HEK293 (cell line): Measurements from ENCODE around the gene CRYBB1.

Experiments used
- CTCF ChIP-seq: fragments of 450-650 bp; formaldehyde crosslinking; IDR thresholded peaks from 2 replicates; pipeline ENCODE4 v1.5.1; 2016; ENCODE audit warnings: missing biosample characterization, missing genetic modification characterization
- PRDM10 ChIP-seq: fragments of 450-650 bp; formaldehyde crosslinking; IDR thresholded peaks from 2 replicates; pipeline ENCODE4 v1.5.1; 2016; ENCODE audit warnings: missing biosample characterization, missing genetic modification characterization
- ZBTB11 ChIP-seq: fragments of 450-650 bp; formaldehyde crosslinking; conservative IDR thresholded peaks from 2 replicates; pipeline ENCODE4 v1.5.1; 2016; ENCODE audit warnings: low read depth, missing biosample characterization, missing genetic modification characterization
- ZNF157 ChIP-seq: fragments of 450-650 bp; formaldehyde crosslinking; IDR thresholded peaks from 2 replicates; pipeline ENCODE4 v1.5.1; 2016; ENCODE audit warnings: missing biosample characterization, missing genetic modification characterization
- ZNF174 ChIP-seq: fragments of 450-650 bp; formaldehyde crosslinking; IDR thresholded peaks from 2 replicates; pipeline ENCODE4 v1.5.0; 2017; ENCODE audit warnings: missing biosample characterization, mild to moderate bottlenecking, missing genetic modification characterization
- ZNF274 ChIP-seq, 2 experiments: fragments of 200-500 bp in 1 of 2; fragments of 450-650 bp in 1 of 2; sonication (Bioruptor generic) in 1 of 2; formaldehyde crosslinking in 1 of 2; IDR thresholded peaks; 2 replicates each; pipeline versions ENCODE4 v1.5.1 to v1.6.1; 2014 to 2016; ENCODE audit warnings: borderline replicate concordance in 1 of 2, inconsistent platforms in 1 of 2, low read length in 1 of 2, missing biosample characterization in 1 of 2, missing genetic modification characterization in 1 of 2
- ZNF362 ChIP-seq: fragments of 450-650 bp; formaldehyde crosslinking; IDR thresholded peaks from 2 replicates; pipeline ENCODE4 v1.5.1; 2016; ENCODE audit warnings: missing biosample characterization, missing genetic modification characterization

GRCh38 chr22:26658161-26658560, 40.3 kb upstream of the CRYBB1 start:
- TF ChIP-seq ZNF362 (tag by site-specific recombination) (no peak), ZNF174 (tag by site-specific recombination) (no peak), ZBTB11 (no peak), CTCF (tag by site-specific recombination) (no peak), ZNF274 (IDR thresholded peaks at IDR 0.05; ENCODE audit: low read length) (no peak), ZNF274 (tag by site-specific recombination; IDR thresholded peaks at IDR 0.05; ENCODE audit: borderline replicate concordance) (no peak), PRDM10 (tag by site-specific recombination) (no peak), ZNF157 (tag by site-specific recombination) (no peak)
